NB4 (cell line): ENCODE measurements around the gene SLC38A4.

ENCODE experiments used
- MYC ChIP-seq: IDR thresholded peaks from 2 replicates; pipeline ENCODE4 v1.6.1; 2011; ENCODE audit warnings: low read depth, low read length
- POLR2A ChIP-seq: IDR thresholded peaks from 2 replicates; pipeline ENCODE4 v1.6.1; 2011; ENCODE audit warnings: mild to moderate bottlenecking; ENCODE audit not compliant: insufficient read length; ENCODE audit errors: extremely low read depth
- TF ChIP-seq, protein P1 (sequence below): IDR thresholded peaks from one replicate; pipeline ENCODE4 v1.5.1; 2012; ENCODE audit warnings: low read depth, low read length

DNA sequence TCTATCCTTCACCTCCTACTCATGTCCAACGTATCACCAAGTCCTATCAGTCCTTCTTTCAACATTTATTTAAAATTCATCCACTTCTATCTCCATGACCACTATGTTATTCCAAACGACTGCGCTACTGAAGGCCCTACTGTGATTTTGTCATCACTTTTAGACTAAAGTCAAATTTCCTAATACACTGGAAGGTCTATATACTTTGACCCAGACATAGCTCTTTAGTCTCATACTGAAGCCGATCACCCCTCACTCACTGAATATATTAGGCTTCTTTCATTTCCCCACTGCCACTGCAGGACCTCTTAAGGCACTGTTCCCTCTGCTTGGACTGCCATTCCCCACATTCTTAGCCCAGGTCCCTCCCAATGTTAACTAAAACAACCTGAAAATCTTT lies 25.6 kb downstream of the SLC38A4 start:
- TF ChIP-seq, protein P1, sequence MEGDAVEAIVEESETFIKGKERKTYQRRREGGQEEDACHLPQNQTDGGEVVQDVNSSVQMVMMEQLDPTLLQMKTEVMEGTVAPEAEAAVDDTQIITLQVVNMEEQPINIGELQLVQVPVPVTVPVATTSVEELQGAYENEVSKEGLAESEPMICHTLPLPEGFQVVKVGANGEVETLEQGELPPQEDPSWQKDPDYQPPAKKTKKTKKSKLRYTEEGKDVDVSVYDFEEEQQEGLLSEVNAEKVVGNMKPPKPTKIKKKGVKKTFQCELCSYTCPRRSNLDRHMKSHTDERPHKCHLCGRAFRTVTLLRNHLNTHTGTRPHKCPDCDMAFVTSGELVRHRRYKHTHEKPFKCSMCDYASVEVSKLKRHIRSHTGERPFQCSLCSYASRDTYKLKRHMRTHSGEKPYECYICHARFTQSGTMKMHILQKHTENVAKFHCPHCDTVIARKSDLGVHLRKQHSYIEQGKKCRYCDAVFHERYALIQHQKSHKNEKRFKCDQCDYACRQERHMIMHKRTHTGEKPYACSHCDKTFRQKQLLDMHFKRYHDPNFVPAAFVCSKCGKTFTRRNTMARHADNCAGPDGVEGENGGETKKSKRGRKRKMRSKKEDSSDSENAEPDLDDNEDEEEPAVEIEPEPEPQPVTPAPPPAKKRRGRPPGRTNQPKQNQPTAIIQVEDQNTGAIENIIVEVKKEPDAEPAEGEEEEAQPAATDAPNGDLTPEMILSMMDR, result no peak
- TF ChIP-seq POLR2A (no peak), MYC (no peak)
